HepG2 (cell line): ENCODE data around the gene FSIP1. TPM values are rescaled to one million over a fixed set of nuclear protein-coding genes. Genes with fewer than 3 reads are reported as not detected.

Experiments used
- CREBL2 ChIP-seq: sonication (generic); formaldehyde crosslinking; IDR thresholded peaks from 2 replicates; pipeline ENCODE4 v1.8.1; 2023; ENCODE audit warnings: missing genetic modification reagents, mild to moderate bottlenecking, borderline replicate concordance
- CREM ChIP-seq, 2 experiments: sonication (generic) in 1 of 2; formaldehyde crosslinking in 1 of 2; IDR thresholded peaks; 2 replicates each; pipeline versions ENCODE4 v1.4.0 to v1.6.1; 2016 to 2020; ENCODE audit warnings: antibody characterized with exemption in 1 of 2, mild to moderate bottlenecking in 1 of 2, missing genetic modification reagents in 1 of 2
- HDAC6 ChIP-seq: fragments of 200-600 bp; sonication (generic); IDR thresholded peaks from 2 replicates; pipeline ENCODE4 v1.7.0; 2017; ENCODE audit warnings: mild to moderate bottlenecking, antibody characterized with exemption, low read length, low read depth
- HOXA5 ChIP-seq: sonication (generic); formaldehyde crosslinking; IDR thresholded peaks from 2 replicates; pipeline ENCODE4 v1.4.0; 2020; ENCODE audit warnings: missing genetic modification reagents
- ISX ChIP-seq: sonication (generic); formaldehyde crosslinking; conservative IDR thresholded peaks from 2 replicates; pipeline ENCODE4 v1.5.0; 2020; ENCODE audit warnings: missing genetic modification reagents
- KDM5B ChIP-seq: sonication (generic); formaldehyde crosslinking; IDR thresholded peaks from 2 replicates; pipeline ENCODE4 v1.4.0; 2020; ENCODE audit warnings: missing genetic modification reagents, mild to moderate bottlenecking, borderline replicate concordance
- KLF9 ChIP-seq: IDR thresholded peaks from 2 replicates; pipeline ENCODE4 v1.6.1; 2016; ENCODE audit warnings: low read depth
- MLLT10 ChIP-seq: sonication (generic); formaldehyde crosslinking; IDR thresholded peaks from 2 replicates; pipeline ENCODE4 v1.4.0; 2020; ENCODE audit warnings: missing genetic modification reagents
- MXD3 ChIP-seq: IDR thresholded peaks from 2 replicates; pipeline ENCODE4 v1.6.1; 2016; ENCODE audit warnings: mild to moderate bottlenecking, missing biosample characterization, missing genetic modification reagents
- PBX2 ChIP-seq: IDR thresholded peaks from 2 replicates; pipeline ENCODE4 v1.6.1; 2016; ENCODE audit warnings: control low read depth
- PCBP2 ChIP-seq: fragments of 200-400 bp; formaldehyde crosslinking; optimal IDR thresholded peaks from 2 replicates; pipeline ENCODE3; 2018; ENCODE audit warnings: low read length, low read depth; ENCODE audit not compliant: poor library complexity, severe bottlenecking
- POGZ ChIP-seq: sonication (generic); formaldehyde crosslinking; IDR thresholded peaks from 2 replicates; pipeline ENCODE4 v1.4.0; 2020; ENCODE audit warnings: mild to moderate bottlenecking, missing genetic modification reagents
- RFXANK ChIP-seq: IDR thresholded peaks from 2 replicates; pipeline ENCODE4 v1.6.1; 2016
- RNF219 ChIP-seq: sonication (generic); formaldehyde crosslinking; IDR thresholded peaks from 2 replicates; pipeline ENCODE4 v1.5.0; 2020; ENCODE audit warnings: mild to moderate bottlenecking, missing genetic modification reagents
- RXRB ChIP-seq: IDR thresholded peaks from 2 replicates; pipeline ENCODE4 v1.6.1; 2016; ENCODE audit warnings: borderline replicate concordance, missing genetic modification reagents, missing compliant biosample characterization
- SALL2 ChIP-seq: sonication (generic); formaldehyde crosslinking; IDR thresholded peaks from 2 replicates; pipeline ENCODE4 v1.8.1; 2023; ENCODE audit warnings: mild to moderate bottlenecking, missing genetic modification reagents, inconsistent platforms
- SP140L ChIP-seq: sonication (generic); formaldehyde crosslinking; IDR thresholded peaks from 2 replicates; pipeline ENCODE4 v1.4.0; 2020; ENCODE audit warnings: missing genetic modification reagents, borderline replicate concordance
- SP4 ChIP-seq: sonication (generic); formaldehyde crosslinking; IDR thresholded peaks from 2 replicates; pipeline ENCODE4 v1.8.1; 2023; ENCODE audit warnings: mild to moderate bottlenecking, missing genetic modification reagents
- THAP9 ChIP-seq: sonication (generic); formaldehyde crosslinking; IDR thresholded peaks from 2 replicates; pipeline ENCODE4; 2020; ENCODE audit warnings: missing genetic modification reagents, mild to moderate bottlenecking, borderline replicate concordance
- XBP1 ChIP-seq: sonication (generic); formaldehyde crosslinking; IDR thresholded peaks from 2 replicates; pipeline ENCODE4 v1.5.0; 2020; ENCODE audit warnings: missing genetic modification reagents
- XRCC5 ChIP-seq: fragments of 200-400 bp; formaldehyde crosslinking; optimal IDR thresholded peaks from 2 replicates; pipeline ENCODE3; 2017; ENCODE audit warnings: mild to moderate bottlenecking, low read length
- ZNF350 ChIP-seq: sonication (generic); formaldehyde crosslinking; IDR thresholded peaks from 2 replicates; pipeline ENCODE4 v1.4.0; 2020; ENCODE audit warnings: mild to moderate bottlenecking, low read depth, missing genetic modification reagents, borderline replicate concordance
- ZNF615 ChIP-seq: sonication (generic); formaldehyde crosslinking; IDR thresholded peaks from 2 replicates; pipeline ENCODE4 v1.5.0; 2020; ENCODE audit warnings: mild to moderate bottlenecking, missing genetic modification reagents, borderline replicate concordance
- polyA plus RNA-seq, 8 experiments: library from polyadenylated mRNA; depleted of rRNA in 3 of 8; stranded (reverse) in 7 of 8; unstranded in 1 of 8; fragments of >200 nt; fragmentation: Illumina TruSeq in 4 of 8; extraction: Trizol in 4 of 8; gene quantifications; 2 replicates each; pipeline versions ENCODE4 v1.2.1 to v1.2.3, GENCODE V29; 2011 to 2016; ENCODE audit warnings: low read depth in 4 of 8, missing spikeins in 1 of 8, mixed read lengths in 1 of 8; ENCODE audit not compliant: insufficient read depth in 1 of 8
- total RNA-seq, 5 experiments: library from RNA; depleted of rRNA; stranded (reverse); fragments of >200 nt; fragmentation: Illumina TruSeq; extraction: Trizol; gene quantifications; 2 replicates each; pipeline ENCODE4 v1.2.3, GENCODE V29; 2016; ENCODE audit warnings: low read depth in 1 of 5

FSIP1 gene
- total and polyA plus RNA-seq, 2 of the 13 experiments (the other 11 are each of a cell fraction or from before 2014, with no cell fraction given), result 0.18 TPM; not detected in 1

- TF ChIP-seq RNF219 (CRISPR knock-in tag) (peak; percentile 53; the same call in 1 of the 2 replicates), XRCC5 (peak; percentile 2), POGZ (CRISPR knock-in tag) (no peak), ZNF615 (CRISPR knock-in tag) (no peak; the same call in 1 of the 2 replicates), CREM (IDR thresholded peaks at IDR 0.05) (no peak), CREM (CRISPR knock-in tag; IDR thresholded peaks at IDR 0.05) (no peak), KLF9 (CRISPR knock-in tag) (no peak), CREBL2 (CRISPR knock-in tag) (no peak), SP4 (0 out of 2 replicates have a peak, but pooled peaks have one; percentile 17), SP140L (no peak), PCBP2 (no peak), MXD3 (CRISPR knock-in tag) (no peak), XBP1 (CRISPR knock-in tag) (no peak), SALL2 (CRISPR knock-in tag) (no peak), HDAC6 (no peak), PBX2 (CRISPR knock-in tag) (no peak), KDM5B (no peak), RXRB (no peak), RFXANK (no peak), MLLT10 (CRISPR knock-in tag) (no peak), HOXA5 (CRISPR knock-in tag) (no peak), ZNF350 (CRISPR knock-in tag) (no peak), ISX (CRISPR knock-in tag) (no peak), THAP9 (CRISPR knock-in tag) (0 out of 2 replicates have a peak, but pooled peaks have one; percentile 36)
Measured at GRCh38 chr15:39581242-39581792, 201.3 kb downstream of the FSIP1 start (continued).
